GM12878 (cell line): ENCODE data around the gene PDCD11. TPM values are rescaled to one million over a fixed set of nuclear protein-coding genes. Genes with fewer than 3 reads are reported as not detected.

Experiments
- ATAC-seq: fragments of 200-7000 bp; cut with Tn5 transposase; 3 replicates; pipeline ENCODE4 v1.9.1; 2020; ENCODE audit warnings: mild to moderate bottlenecking, moderate library complexity
- BruUV-seq: library from RNA; stranded (reverse); fragments of 400-500 nt; replicated peaks from 2 replicates; lab custom pipeline; 2021; lab: Mats Ljungman, UMichigan
- CTCF ChIA-PET: fragments of 300-600 bp; sonication (Branson Sonifier 250); formaldehyde crosslinking; extraction: SDS; loops from one replicate; lab custom pipeline; 2021; ENCODE audit warnings: inconsistent platforms; lab: Yijun Ruan, JAX
- POLR2A ChIA-PET: fragments of 350-600 bp; formaldehyde crosslinking; extraction: SDS; loops from one replicate; lab custom pipeline; 2021; ENCODE audit warnings: inconsistent platforms; lab: Charles Lee
- RAD21 ChIA-PET: fragments of 300-600 bp; sonication (Branson Sonifier 250); formaldehyde crosslinking; loops from one replicate; lab custom pipeline; 2023; ENCODE audit warnings: antibody characterized with exemption; ENCODE audit not compliant: unreplicated experiment; lab: Charles Lee
- SMC1A ChIA-PET: fragments of 300-600 bp; sonication (Branson Sonifier 250); formaldehyde crosslinking; loops from one replicate; lab custom pipeline; 2023; ENCODE audit not compliant: unreplicated experiment, uncharacterized antibody; lab: Charles Lee
- DNase-seq: peaks from one replicate; pipeline ENCODE4 v3.0.0-alpha.2; 2011; ENCODE audit warnings: low read depth, low spot score
- FAIRE-seq: peaks from 3 replicates; lab custom pipeline; 2011; peaks lifted over from hg19 to GRCh38; lab: Jason Lieb, UNC
- H2AFZ ChIP-seq: 2 replicates; pipeline ENCODE4 v1.6.0; 2011; ENCODE audit warnings: low read depth, low read length, control low read depth; ENCODE audit not compliant: control insufficient read depth
- H3K27ac ChIP-seq: 2 replicates; pipeline ENCODE4 v1.5.1; 2011; ENCODE audit warnings: control low read depth; ENCODE audit not compliant: control insufficient read depth, insufficient read depth
- H3K27me3 ChIP-seq, 2 experiments: replicated peaks in 1 of 2; 2 replicates each; pipeline versions ENCODE4 v1.6.0 to v1.6.1; 2011; ENCODE audit warnings: low read length in 1 of 2; ENCODE audit not compliant: control insufficient read depth in 2 of 2, insufficient read depth in 2 of 2
- H3K36me3 ChIP-seq, 2 experiments: 2 replicates each; pipeline ENCODE4 v1.5.1; 2011; ENCODE audit warnings: low read length in 1 of 2; ENCODE audit not compliant: control insufficient read depth in 2 of 2, insufficient read depth in 2 of 2
- H3K4me1 ChIP-seq: 2 replicates; pipeline ENCODE4 v1.6.1; 2011; ENCODE audit warnings: mild to moderate bottlenecking, low read length, moderate library complexity, mixed read lengths; ENCODE audit not compliant: control insufficient read depth, insufficient read depth
- H3K4me2 ChIP-seq: 2 replicates; pipeline ENCODE4 v1.6.0; 2011; ENCODE audit warnings: control low read depth; ENCODE audit not compliant: control insufficient read depth, insufficient read depth
- H3K4me3 ChIP-seq: fragments of 200-600 bp; sonication (generic); 2 replicates; pipeline ENCODE4 v1.5.1; 2016
- H3K79me2 ChIP-seq: 2 replicates; pipeline ENCODE4 v1.6.0; 2011; ENCODE audit warnings: low read length; ENCODE audit not compliant: control insufficient read depth, insufficient read depth
- H3K9ac ChIP-seq: 2 replicates; pipeline ENCODE4 v1.8.0; 2011; ENCODE audit warnings: low read length, control low read depth, mixed read lengths; ENCODE audit not compliant: control insufficient read depth, insufficient read depth
- H3K9me3 ChIP-seq: replicated peaks from 3 replicates; pipeline ENCODE4 v1.5.1; 2011; ENCODE audit warnings: mild to moderate bottlenecking, low read length; ENCODE audit not compliant: control insufficient read depth, insufficient read depth
- H4K20me1 ChIP-seq: 2 replicates; pipeline ENCODE4 v1.6.0; 2011; ENCODE audit not compliant: control insufficient read depth, insufficient read depth
- ATF7 ChIP-seq: fragments of 450-650 bp; IDR thresholded peaks from 2 replicates; pipeline ENCODE4 v1.6.1; 2016; ENCODE audit warnings: low read depth, mild to moderate bottlenecking
- BHLHE40 ChIP-seq, 2 experiments: fragments of 450-650 bp in 1 of 2; IDR thresholded peaks; 2 replicates each; pipeline ENCODE4 v1.6.1; 2011 to 2017; ENCODE audit warnings: low read depth in 2 of 2, borderline replicate concordance in 1 of 2, improper control_type of control experiment in 1 of 2, low read length in 1 of 2, mild to moderate bottlenecking in 1 of 2
- CBX5 ChIP-seq: sonication (generic); IDR thresholded peaks from 2 replicates; pipeline ENCODE4 v1.6.1; 2016; ENCODE audit warnings: low read depth, moderate library complexity, mild to moderate bottlenecking, inconsistent platforms
- CHD2 ChIP-seq: IDR thresholded peaks from 2 replicates; pipeline ENCODE4 v1.6.1; 2011; ENCODE audit warnings: low read depth, low read length, improper control_type of control experiment, borderline replicate concordance
- EED ChIP-seq: sonication (generic); IDR thresholded peaks from 2 replicates; pipeline ENCODE4 v1.6.1; 2016; ENCODE audit warnings: antibody characterized with exemption, low read depth
- FOXK2 ChIP-seq: fragments of 450-650 bp; IDR thresholded peaks from 2 replicates; pipeline ENCODE4 v1.6.1; 2017; ENCODE audit warnings: mild to moderate bottlenecking, moderate library complexity
- HCFC1 ChIP-seq: fragments of 150-350 bp; IDR thresholded peaks from 2 replicates; pipeline ENCODE4 v1.6.1; 2014; ENCODE audit warnings: low read length
- IRF4 ChIP-seq: IDR thresholded peaks from 2 replicates; pipeline ENCODE4 v1.6.1; 2011; ENCODE audit warnings: low read depth, low read length
- JUNB ChIP-seq: IDR thresholded peaks from 2 replicates; pipeline ENCODE4 v1.6.1; 2016; ENCODE audit warnings: antibody characterized with exemption, mild to moderate bottlenecking
- MTA3 ChIP-seq: IDR thresholded peaks from 2 replicates; pipeline ENCODE4 v1.6.1; 2012; ENCODE audit warnings: low read length, inconsistent platforms, borderline replicate concordance
- MYC ChIP-seq: IDR thresholded peaks from 2 replicates; pipeline ENCODE4 v1.6.1; 2011; ENCODE audit warnings: mild to moderate bottlenecking, low read length, moderate library complexity, inconsistent platforms; ENCODE audit not compliant: insufficient read depth, insufficient replicate concordance, insufficient read length, severe bottlenecking
- NFYB ChIP-seq: IDR thresholded peaks from 2 replicates; pipeline ENCODE4 v1.6.1; 2011; ENCODE audit warnings: low read depth, mild to moderate bottlenecking, low read length, improper control_type of control experiment, moderate library complexity; ENCODE audit not compliant: insufficient read depth
- NR2C1 ChIP-seq: fragments of 450-650 bp; IDR thresholded peaks from 2 replicates; pipeline ENCODE4 v1.6.1; 2017; ENCODE audit warnings: antibody characterized with exemption, mild to moderate bottlenecking, moderate library complexity
- NRF1 ChIP-seq: conservative IDR thresholded peaks from 2 replicates; pipeline ENCODE4 v1.6.1; 2011; ENCODE audit warnings: mild to moderate bottlenecking, low read depth, low read length, improper control_type of control experiment
- POLR2A ChIP-seq: IDR thresholded peaks from 2 replicates; pipeline ENCODE4 v1.6.1; 2011; ENCODE audit warnings: low read depth, mild to moderate bottlenecking, low read length
- POLR2AphosphoS5 ChIP-seq: IDR thresholded peaks from 2 replicates; pipeline ENCODE4 v1.6.1; 2011; ENCODE audit warnings: mild to moderate bottlenecking, low read length, inconsistent platforms
- POU2F2 ChIP-seq: IDR thresholded peaks from 3 replicates; pipeline ENCODE4 v1.6.1; 2011; ENCODE audit warnings: low read depth, mild to moderate bottlenecking, low read length, borderline replicate concordance
- SMC3 ChIP-seq: IDR thresholded peaks from 2 replicates; pipeline ENCODE4 v1.6.1; 2011; ENCODE audit warnings: low read length, improper control_type of control experiment, borderline replicate concordance
- ZZZ3 ChIP-seq: IDR thresholded peaks from 2 replicates; pipeline ENCODE4 v1.6.1; 2011; ENCODE audit warnings: low read depth; ENCODE audit not compliant: control insufficient read depth, insufficient read length
- WGBS: methylation state at CpG from one replicate; pipeline ENCODE4 v1.1.6; 2016; ENCODE audit warnings: low lambda C conversion rate; ENCODE audit not compliant: insufficient replicate concordance, insufficient coverage; ENCODE audit errors: missing lambda C conversion rate; 5-methylcytosine and 5-hydroxymethylcytosine counted together
- in situ Hi-C: fragments of 300-500 bp; cut with MboI; formaldehyde crosslinking; loops from 9 replicates; pipeline ENCODE4 v1.14.3; 2018; ENCODE audit warnings: mixed read lengths
- intact Hi-C: fragments of 100-400 bp; cut with micrococcal nuclease; formaldehyde crosslinking; loops from one replicate; pipeline ENCODE4 v1.14.2; 2022; ENCODE audit not compliant: unreplicated experiment
- polyA plus RNA-seq, 11 experiments: library from polyadenylated mRNA; depleted of rRNA in 4 of 11; unstranded in 6 of 11; stranded (reverse) in 5 of 11; fragments of >200 nt; fragmentation: Nextera tagmentation in 4 of 11; fragmentation: Illumina TruSeq in 1 of 11; extraction: Ambion mirVana in 4 of 11; extraction: Trizol in 1 of 11; gene quantifications; 1 replicate in 1 of 11; 2 replicates in 10 of 11; pipeline versions ENCODE4 v1.2.1 to v1.2.3, GENCODE V29; 2011 to 2016; ENCODE audit warnings: inconsistent platforms in 2 of 11, missing spikeins in 2 of 11, low read depth in 1 of 11
- total RNA-seq, 4 experiments: library from RNA; depleted of rRNA in 3 of 4; stranded (reverse); fragments of >200 nt in 3 of 4; fragmentation: Illumina TruSeq in 1 of 4; extraction: Trizol in 1 of 4; gene quantifications; 2 replicates each; pipeline versions ENCODE4 v1.2.1 to v1.2.3, GENCODE V29; 2013 to 2021
- TF ChIP-seq, protein P1 (sequence below): fragments of 450-650 bp; formaldehyde crosslinking; IDR thresholded peaks from 2 replicates; pipeline ENCODE4 v1.4.0; 2020; ENCODE audit warnings: mild to moderate bottlenecking, moderate library complexity

Gene PDCD11
- total and polyA plus RNA-seq, 10 of the 15 experiments (the other 5 are each of a cell fraction or from before 2014, with no cell fraction given) = 13.9 to 69.7 (median 44.8) TPM

DNA sequence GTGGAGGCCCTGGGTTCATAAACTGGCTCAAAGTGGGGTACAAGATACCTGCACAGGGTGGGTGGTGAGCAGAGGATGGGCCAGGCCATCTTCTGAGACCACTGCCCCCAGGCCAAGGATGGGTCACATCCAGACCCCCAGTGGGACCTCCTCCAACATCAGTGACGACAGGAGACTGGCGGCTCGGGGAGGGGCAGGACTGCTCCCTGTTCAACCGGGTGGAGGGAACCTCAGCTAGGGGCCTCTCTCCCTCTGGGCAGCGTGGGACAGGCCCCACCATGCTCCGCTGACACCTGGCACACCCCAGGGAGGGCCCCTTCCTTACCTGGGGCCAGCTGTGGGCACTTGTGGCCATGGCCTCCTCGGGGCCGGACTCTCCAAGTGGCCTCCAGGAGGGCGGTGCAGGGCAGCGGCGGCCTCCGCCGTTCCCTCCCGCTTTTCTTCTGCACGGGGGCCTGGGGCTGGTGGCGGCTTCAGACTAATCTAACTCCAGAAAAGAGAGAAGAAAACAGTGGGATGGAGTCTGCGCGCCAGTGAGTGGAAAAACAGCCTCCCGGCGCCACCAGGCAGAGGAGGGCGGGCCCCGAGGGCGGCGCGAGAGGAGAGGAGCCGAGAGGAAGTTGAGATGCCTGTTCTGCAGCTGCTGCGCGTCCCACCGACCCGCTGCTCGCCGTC, 55.5 kb downstream of the PDCD11 start, which contains the start of gene CALHM2 (continued):
- TF ChIP-seq EED (no peak), JUNB (no peak), ZZZ3 (no peak), CBX5 (no peak), FOXK2 (no peak), NRF1 (peak; percentile 26; the same call in 1 of the 2 replicates), POU2F2 (no peak), SMC3 (no peak; the same call in 1 of the 2 replicates), CHD2 (no peak), NR2C1 (no peak), MYC (peak; percentile 47), POLR2A (peak; percentile 72)

DNA sequence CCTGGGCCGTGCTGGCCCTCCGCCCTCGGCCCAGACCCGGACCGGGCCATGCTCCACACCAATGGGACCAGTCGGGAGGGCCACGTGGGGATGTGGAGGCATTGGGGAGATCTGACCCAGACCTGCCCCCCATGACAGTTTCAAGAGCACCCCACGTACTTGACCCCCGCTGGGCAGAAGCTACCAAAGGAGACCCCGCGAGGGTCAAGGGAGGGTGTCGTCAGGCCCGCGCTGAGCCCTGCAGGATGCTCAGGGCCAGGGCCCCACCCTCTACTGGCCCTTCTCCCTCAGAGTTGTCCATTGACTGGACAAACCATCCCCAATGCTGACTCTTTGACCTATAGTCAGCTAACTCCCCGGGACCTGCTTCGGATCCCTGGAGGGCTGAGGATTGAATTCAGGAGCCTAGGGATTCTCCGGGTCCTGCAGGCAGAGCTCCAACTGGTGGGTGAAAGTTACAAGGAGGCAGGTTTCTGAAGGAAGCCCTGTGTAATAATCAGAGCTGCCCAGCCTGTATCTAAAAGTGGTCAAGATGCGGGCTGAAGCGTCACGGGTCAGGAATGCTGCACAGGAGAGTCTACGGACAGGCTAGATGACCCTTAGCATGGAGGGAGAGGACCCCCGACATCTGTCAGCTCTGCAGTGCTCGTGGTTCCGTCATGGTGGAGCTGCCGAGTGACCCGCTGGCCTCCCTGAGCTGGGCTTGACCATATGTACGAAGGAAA, 56.2 kb downstream of the PDCD11 start:
- in situ Hi-C loops (no loop called here), intact Hi-C loops (no loop called here)
- DNase-seq (no peak), ATAC-seq (no peak; the same call in 2 of the 3 replicates), FAIRE-seq (no peak)
- H4K20me1 ChIP-seq = no peaks in the 10 kb centered on the region; the same call in 1 of the 2 replicates
- POLR2A ChIA-PET = interaction anchor here (1.3 to 9.5 kb wide), 5 partner anchors 10 to 57 kb away, joined by 3 to 144 read pairs (median 6); no protein-coding TSS in a partner anchor
- no TSS peak for BruUV-seq
- peak overlapping the region; percentile 83 for H3K27ac ChIP-seq
- H3K36me3 ChIP-seq = peaks cover 3 to 8% of the 10 kb centered on the region in 2 experiments
- SMC1A ChIA-PET = interaction anchor here (0.7 to 9.6 kb wide), 10 partner anchors 10 to 38 kb away, joined by 3 to 124 read pairs (median 6); no protein-coding TSS in a partner anchor
- CTCF ChIA-PET = interaction anchor here (0.6 to 17.8 kb wide), 7 partner anchors 17 to 669 kb away, joined by 3 to 163 read pairs (median 27); partner anchors contain the start of genes CALHM3 and SFR1
- no peaks in the 10 kb centered on the region for H3K9me3 ChIP-seq
- 29% methylated on average over 27 of the region's 27 CpGs for WGBS
- H3K27me3 ChIP-seq = no peaks in the 10 kb centered on the region
- H2AFZ ChIP-seq = peak overlapping the region; percentile 69
- RAD21 ChIA-PET = interaction anchor here (0.6 to 7.1 kb wide), 8 partner anchors 14 to 90 kb away, joined by 3 to 73 read pairs (median 8); no protein-coding TSS in a partner anchor
- peak overlapping the region; percentile 75 for H3K9ac ChIP-seq
- H3K4me1 ChIP-seq = peaks cover 22% of the 10 kb centered on the region
- peaks cover 27% of the 10 kb centered on the region for H3K79me2 ChIP-seq
- peak overlapping the region; percentile 98 for H3K4me3 ChIP-seq
- H3K4me2 ChIP-seq = peak overlapping the region; percentile 79
- TF ChIP-seq POLR2AphosphoS5 = no peak
- no peak for TF ChIP-seq MTA3
- TF ChIP-seq MYC = peak; percentile 19
- TF ChIP-seq IRF4 = no peak
- no peak for TF ChIP-seq HCFC1
- TF ChIP-seq, protein P1, sequence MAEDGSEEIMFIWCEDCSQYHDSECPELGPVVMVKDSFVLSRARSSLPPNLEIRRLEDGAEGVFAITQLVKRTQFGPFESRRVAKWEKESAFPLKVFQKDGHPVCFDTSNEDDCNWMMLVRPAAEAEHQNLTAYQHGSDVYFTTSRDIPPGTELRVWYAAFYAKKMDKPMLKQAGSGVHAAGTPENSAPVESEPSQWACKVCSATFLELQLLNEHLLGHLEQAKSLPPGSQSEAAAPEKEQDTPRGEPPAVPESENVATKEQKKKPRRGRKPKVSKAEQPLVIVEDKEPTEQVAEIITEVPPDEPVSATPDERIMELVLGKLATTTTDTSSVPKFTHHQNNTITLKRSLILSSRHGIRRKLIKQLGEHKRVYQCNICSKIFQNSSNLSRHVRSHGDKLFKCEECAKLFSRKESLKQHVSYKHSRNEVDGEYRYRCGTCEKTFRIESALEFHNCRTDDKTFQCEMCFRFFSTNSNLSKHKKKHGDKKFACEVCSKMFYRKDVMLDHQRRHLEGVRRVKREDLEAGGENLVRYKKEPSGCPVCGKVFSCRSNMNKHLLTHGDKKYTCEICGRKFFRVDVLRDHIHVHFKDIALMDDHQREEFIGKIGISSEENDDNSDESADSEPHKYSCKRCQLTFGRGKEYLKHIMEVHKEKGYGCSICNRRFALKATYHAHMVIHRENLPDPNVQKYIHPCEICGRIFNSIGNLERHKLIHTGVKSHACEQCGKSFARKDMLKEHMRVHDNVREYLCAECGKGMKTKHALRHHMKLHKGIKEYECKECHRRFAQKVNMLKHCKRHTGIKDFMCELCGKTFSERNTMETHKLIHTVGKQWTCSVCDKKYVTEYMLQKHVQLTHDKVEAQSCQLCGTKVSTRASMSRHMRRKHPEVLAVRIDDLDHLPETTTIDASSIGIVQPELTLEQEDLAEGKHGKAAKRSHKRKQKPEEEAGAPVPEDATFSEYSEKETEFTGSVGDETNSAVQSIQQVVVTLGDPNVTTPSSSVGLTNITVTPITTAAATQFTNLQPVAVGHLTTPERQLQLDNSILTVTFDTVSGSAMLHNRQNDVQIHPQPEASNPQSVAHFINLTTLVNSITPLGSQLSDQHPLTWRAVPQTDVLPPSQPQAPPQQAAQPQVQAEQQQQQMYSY = no peak
- TF ChIP-seq BHLHE40 (IDR thresholded peaks at IDR 0.05; ENCODE audit: borderline replicate concordance in 1 of 2, low read depth in 2 of 2, low read length in 1 of 2) = peak in 1 of 2 experiments; percentile 30; a peak in 1 of 4 replicates
- TF ChIP-seq NFYB = no peak
- TF ChIP-seq ATF7 = no peak
